GM13977 (cell line): Measurements from ENCODE around the gene CAMTA1.

ENCODE experiments used
- DNase-seq: peaks from one replicate; pipeline ENCODE4 v3.0.0; 2012; ENCODE audit warnings: low spot score
- in situ Hi-C: fragments of 300-500 bp; cut with MboI; formaldehyde crosslinking; loops from one replicate; pipeline ENCODE4 v1.12.0; 2022; ENCODE audit warnings: low sequenced_read_pairs, low pct_unique_long_range_greater_than_20kb, mixed read lengths, inconsistent platforms; ENCODE audit not compliant: unreplicated experiment
- TF ChIP-seq, protein P1 (sequence below): IDR thresholded peaks from 2 replicates; pipeline ENCODE4 v1.5.1; 2012; ENCODE audit warnings: mild to moderate bottlenecking, control low read depth; ENCODE audit not compliant: insufficient read depth; ENCODE audit errors: extremely low read depth, missing control alignments

CAMTA1 gene

DNA sequence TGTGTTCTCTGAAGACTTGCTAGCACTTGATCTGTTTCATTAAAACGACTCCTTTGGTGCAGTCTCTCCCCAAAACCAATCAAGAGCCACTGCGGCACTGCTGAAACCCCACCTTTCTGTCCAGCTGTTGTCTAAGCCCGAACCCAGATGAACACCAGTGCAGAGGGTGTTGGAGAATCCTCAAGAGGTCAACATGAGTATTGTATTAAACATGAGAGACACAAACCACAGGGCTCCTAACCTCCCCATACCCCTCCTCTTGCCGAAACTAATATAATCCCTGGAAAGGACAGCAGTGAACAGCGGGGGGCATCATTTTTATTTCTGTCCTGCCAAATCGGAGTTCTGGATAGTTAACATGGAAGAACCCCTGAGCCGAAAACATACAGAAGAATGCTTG is 333.9 kb downstream of the CAMTA1 start:
- TF ChIP-seq, protein P1, sequence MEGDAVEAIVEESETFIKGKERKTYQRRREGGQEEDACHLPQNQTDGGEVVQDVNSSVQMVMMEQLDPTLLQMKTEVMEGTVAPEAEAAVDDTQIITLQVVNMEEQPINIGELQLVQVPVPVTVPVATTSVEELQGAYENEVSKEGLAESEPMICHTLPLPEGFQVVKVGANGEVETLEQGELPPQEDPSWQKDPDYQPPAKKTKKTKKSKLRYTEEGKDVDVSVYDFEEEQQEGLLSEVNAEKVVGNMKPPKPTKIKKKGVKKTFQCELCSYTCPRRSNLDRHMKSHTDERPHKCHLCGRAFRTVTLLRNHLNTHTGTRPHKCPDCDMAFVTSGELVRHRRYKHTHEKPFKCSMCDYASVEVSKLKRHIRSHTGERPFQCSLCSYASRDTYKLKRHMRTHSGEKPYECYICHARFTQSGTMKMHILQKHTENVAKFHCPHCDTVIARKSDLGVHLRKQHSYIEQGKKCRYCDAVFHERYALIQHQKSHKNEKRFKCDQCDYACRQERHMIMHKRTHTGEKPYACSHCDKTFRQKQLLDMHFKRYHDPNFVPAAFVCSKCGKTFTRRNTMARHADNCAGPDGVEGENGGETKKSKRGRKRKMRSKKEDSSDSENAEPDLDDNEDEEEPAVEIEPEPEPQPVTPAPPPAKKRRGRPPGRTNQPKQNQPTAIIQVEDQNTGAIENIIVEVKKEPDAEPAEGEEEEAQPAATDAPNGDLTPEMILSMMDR = no peak
- DNase-seq = no peak
- in situ Hi-C loops = no loop called here

DNA sequence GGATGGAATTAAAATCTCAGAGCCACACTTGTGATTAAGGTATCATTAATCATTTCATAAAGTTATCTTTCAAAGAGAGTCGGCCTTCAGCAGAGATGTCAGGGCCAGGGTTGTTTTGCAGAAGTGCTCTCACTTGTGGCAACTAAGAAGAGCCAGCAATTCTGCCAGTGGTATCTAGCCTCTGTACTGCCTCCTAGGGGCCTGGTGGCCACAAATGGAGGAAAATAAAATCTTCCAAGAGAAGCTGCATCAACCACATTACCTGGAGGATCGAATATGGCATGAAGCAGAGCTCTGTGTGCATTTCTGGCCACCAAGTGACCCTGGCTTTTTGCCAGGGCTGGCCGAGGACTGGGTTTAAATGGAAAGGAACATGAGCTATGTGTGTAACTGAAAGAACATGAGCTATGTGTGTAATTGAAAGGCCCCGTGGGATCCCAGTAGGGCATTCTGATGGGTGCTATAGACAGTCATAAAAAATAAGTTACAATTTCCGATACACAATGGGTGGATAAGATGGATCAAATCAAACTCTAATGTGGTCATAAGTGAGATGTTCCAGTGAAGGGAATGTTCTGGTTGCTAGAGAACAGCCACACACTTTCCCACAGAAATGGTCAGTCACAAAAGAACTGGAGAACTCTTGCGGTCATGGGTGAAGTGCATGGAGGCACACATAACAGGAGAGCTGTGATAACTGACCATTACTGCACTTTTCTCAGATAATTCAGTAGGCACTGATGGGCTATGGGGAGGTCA is 335.8 kb downstream of the CAMTA1 start:
- in situ Hi-C loops = no loop called here
- DNase-seq = no peak
- TF ChIP-seq, protein P1 = peak; percentile 32

DNA sequence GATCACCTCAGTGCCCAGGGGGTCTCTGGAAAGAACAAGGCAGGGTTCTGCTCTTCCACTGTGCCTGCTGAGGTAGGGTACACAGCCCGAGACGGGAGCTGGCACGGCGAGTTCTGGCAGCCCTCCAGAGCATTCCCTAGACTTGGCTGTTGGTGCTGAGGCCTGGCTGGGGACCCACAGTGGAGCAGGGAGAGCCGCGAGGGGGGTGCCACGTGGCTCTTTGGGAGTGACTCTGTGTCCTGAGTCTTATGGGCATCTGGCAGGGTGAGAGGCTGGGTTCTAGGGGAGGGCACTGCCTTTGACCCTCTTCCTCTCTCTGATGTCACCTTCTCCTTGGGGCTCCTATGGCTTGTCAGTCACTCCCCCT is 336.4 kb downstream of the CAMTA1 start:
- TF ChIP-seq, protein P1 = no peak
- DNase-seq = no peak

DNA sequence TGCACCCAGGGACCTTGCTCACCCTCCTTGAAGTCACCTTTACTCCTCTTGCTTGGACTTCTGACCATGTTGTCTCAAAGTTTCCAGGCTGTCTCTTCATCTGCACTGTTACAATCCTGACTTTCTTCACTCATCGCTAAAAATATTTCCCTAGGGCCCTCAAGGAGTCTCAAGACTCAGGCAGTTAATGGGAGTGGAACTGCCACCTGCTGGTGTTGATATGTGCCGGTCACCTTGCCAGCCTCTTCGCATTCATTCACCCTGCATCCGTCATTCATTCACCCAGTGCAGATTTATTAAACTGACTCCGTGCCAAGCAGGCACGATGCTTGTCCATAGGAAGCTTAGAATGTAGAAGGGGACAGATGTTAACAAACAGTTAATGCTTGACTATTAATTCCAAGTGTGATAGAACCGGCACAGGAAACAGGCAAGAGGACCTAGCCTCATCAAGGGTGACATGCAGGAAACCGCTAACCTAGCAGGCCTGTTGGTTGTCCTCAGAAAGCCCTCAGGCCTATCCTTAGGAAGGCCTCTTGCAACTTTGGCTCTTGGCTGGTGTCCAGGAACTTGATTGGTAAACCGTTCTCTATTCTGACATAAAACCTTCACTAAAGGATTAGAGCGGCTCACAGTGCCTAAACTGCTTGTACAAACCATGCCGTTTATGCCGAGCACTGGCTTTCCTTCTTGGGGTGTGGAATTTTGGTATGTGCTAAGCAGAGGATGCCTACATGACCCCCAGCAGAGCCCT is 342.2 kb downstream of the CAMTA1 start:
- DNase-seq = no peak
- in situ Hi-C loops = no loop called here
- TF ChIP-seq, protein P1 = no peak

More for the DNA sequence above, 336.4 kb downstream of the CAMTA1 start:
- in situ Hi-C loops = no loop called here

DNA sequence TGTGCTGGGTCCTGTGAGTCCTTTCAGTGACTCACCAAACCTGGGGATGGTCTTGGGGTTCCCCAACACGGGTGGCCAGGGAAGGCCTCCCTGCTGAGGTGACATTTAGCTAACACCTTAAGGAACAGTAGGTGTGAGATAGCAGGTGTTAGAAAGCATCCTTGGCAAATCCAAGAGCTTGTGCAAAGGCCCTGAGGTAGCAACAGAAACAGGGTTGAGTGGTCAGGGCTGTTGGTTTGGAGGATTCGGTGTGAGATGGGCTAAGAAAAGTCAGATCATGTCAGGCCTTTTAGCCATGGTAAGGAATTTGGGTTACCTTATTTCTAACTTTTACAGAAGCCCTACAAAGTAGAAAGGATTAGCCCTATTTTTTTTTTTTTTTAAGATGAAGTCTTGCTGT is 343.0 kb downstream of the CAMTA1 start:
- TF ChIP-seq, protein P1 = no peak
- in situ Hi-C loops = no loop called here
- DNase-seq = no peak

DNA sequence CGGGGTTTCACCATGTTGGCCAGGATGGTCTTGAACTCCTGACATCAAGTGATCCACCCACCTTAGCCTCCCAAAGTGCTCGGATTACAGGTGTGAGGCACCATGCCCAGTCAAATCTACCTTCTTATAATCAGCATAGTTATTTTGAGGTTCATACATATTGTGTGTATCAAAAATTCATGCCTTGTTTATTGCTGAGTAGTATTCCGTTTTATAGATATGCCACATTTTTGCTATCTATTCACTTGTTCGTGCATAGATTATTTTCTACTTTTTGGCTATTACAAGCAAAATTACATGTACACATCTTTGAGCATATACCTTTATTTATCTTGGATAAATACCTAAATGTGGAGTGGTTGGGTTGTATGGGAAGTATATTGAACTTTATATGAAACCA is 344.9 kb downstream of the CAMTA1 start:
- TF ChIP-seq, protein P1 = no peak
- no peak for DNase-seq
- in situ Hi-C loops = no loop called here
